A549 treated with CORT108297 at 1 μM for 4 hours (cell line): ENCODE data around the gene LTB. TPM values are rescaled to one million over a fixed set of nuclear protein-coding genes. Genes with fewer than 3 reads are reported as not detected.

Experiments
- total RNA-seq: library from RNA; stranded (reverse); fragments of 200-300 nt; extraction: Qiagen RNA extraction; gene quantifications from 5 replicates; pipeline ENCODE4 v1.2.3, GENCODE V29; 2022

Gene LTB
- 0.22 to 0.38 TPM (median 0.33 TPM) in 5 replicates for total RNA-seq

GRCh38 chr6:31582230-31582643 lies at the start of gene LTB:
Gene LTB (minus strand): TSS chr6:31582424. CDS start chr6:31582417, 7 bp downstream.

GRCh38 chr6:31620586-31621319 lies 38.5 kb upstream of the LTB start, which contains the start of gene PRRC2A:
Gene PRRC2A (plus strand): TSS chr6:31620715. CDS start chr6:31622790, 2,075 bp downstream.

DNA sequence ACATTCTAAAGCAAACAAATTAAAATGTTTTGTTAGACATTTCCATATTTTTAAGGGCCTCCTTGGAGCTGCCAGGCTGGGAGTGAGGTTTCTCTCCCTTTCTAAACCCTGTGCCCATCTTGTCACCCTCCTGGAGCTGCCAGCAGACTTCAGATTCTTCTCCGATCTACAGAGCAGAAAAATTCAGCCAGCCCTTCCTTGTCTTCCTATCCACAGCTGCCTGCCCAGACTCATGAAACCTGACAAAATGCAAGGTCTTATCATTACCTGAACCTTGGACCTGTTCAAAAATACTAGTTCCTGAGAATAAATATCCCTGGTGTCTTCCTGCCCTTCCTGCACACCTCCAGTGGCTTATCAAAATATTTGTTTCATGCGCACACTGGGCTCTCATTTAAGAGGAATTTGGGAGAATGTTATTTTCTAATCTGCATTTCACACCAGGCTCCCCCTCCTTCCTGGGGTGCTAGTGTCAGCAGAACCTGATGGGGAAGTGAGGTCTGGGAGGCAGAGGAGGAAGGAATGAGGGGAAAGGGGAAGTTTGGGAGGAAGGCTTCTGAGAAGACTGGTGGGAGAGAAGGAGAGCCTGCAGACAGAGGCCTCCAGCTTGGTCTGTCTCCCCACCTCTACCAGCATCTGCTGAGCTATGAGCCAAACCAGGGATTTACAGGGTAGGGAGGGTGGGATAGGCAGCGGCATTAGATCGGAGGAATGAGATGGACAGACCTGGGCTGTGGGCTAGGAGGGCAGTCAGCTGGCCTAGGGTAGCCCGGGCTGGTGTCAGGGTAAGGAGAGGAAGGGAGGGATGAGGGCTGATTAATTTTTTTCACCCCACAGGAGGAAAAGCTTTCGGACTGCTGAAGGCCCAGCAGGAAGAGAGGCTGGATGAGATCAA lies 32.7 kb upstream of the LTB start, which contains the start of gene AIF1:
Gene AIF1 (plus strand): TSS at position 551 of the 895 bp plus-strand sequence. CDS start 96 bp downstream, at position 647.

GRCh38 chr6:31586008-31586407 lies 3.8 kb upstream of the LTB start, which contains the start of gene LST1:
Gene LST1 (plus strand): TSS chr6:31586277. CDS start chr6:31587300, 1,023 bp downstream.

GRCh38 chr6:31575335-31575901 lies 6.8 kb downstream of the LTB start, which contains the start of gene TNF:
Gene TNF (plus strand): TSS chr6:31575565. CDS start chr6:31575742, 177 bp downstream.

GRCh38 chr6:31572041-31572911 lies 9.9 kb downstream of the LTB start, which contains the start of gene LTA:
Gene LTA (plus strand): TSS chr6:31572289. CDS start chr6:31572743, 454 bp downstream.

DNA sequence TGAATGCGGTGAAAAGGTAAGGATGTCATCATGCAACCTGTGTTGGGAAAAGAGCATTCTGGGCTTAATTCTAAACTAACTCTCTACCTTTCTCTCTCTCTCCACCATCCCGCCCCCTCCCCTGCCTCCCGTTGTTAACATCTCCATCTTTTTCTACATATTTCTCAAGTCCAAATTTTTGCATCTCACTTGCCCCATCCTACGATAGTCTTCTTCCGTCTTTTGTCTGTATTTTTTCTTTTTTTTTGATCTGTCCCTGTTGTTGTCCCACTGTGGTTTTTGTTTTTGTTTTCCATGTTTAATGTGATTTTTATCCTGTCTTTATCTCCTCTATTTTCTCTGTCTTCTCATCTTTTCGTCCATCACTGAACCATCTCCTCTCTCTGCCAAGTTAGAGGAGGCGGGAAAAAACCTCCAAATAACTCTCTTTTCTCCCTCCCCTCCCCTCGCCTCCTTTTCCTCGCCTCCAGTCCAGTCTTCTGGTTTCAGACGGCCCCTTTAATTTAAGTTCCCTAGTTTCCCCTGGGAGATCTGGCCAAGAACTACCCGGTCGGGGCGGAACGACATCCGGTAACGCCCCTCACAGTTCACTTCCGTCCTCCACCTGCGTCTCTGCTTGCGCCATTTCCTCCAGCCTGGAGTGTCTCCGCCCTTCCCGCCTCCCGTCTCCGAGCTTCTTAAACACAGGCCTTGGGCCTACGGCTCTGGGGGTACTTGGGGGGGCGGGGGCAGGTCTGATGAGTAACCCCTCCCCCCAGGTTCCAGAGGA lies 35.1 kb downstream of the LTB start, which contains the start of gene NFKBIL1:
Gene NFKBIL1 (plus strand): TSS at position 651 of the 769 bp plus-strand sequence. CDS start 87 bp downstream, at position 738.

GRCh38 chr6:31546339-31546957 lies 35.8 kb downstream of the LTB start, which contains the start of gene ATP6V1G2:
Gene ATP6V1G2 (minus strand): TSS chr6:31546608. CDS start chr6:31546559, 49 bp downstream.

DNA sequence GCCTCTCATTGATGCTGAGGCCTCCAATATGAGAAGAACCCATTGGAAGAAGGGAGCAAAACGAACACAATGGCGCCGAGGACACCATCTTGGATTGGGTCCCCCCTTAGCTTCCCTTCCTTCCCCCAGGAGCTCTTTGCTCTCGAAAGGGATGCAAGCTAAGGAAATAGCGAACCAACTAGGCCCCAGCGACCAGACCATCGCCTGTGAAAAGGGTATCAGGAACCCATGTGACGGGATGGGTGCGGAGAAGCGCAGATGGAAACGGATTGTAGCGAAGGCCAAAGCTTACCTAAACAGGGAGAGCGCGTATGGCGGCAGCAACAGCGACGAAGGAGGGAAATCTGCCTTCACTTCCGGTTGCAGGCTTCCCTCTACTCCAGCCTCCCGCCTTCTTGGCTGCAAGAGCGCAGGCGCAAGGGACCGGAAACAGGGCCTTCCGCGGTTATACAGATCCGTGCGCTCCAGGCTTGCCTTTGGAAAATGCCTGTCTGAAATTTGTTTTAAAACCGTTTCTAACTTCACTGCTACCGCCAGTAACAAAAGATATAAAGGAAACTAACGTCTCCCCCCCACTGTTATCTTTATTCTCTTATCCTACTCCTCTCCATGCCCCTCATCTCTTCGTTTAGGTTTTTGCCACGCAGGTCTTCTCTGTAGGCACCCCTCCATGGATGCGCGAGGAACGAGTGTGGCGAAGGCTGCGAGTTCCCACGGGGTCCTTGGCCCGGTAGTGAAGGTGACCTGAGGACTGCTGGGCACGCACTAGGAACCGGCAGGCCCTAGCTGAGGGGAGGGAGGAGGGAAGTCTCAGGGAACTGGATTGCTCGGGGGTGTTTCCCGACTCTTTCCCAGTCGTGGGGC lies 40.3 kb downstream of the LTB start, which contains the start of gene DDX39B:
Gene DDX39B (minus strand): TSS at position 346 of the 864 bp plus-strand sequence. CDS start 1,471 bp downstream, outside the sequence.

Other genes with a start within 250 kb of the LTB start
- gene HLA-B, start 225.2 kb downstream of the LTB start, total RNA-seq, result 17.7 to 37.5 TPM (median 29.0 TPM) in 5 replicates
- gene MICA, start 178.8 kb downstream of the LTB start, total RNA-seq, result 26.1 to 29.0 TPM (median 27.9 TPM) in 5 replicates
- 7.0 to 9.3 TPM (median 7.4 TPM) in 5 replicates for gene MICB, start 84.3 kb downstream of the LTB start, total RNA-seq
- gene MCCD1, start 53.5 kb downstream of the LTB start, total RNA-seq, result not detected in 5 replicates
- gene DDX39B, start 40.4 kb downstream of the LTB start, total RNA-seq, result 321 to 413 TPM (median 373 TPM) in 5 replicates
- gene ATP6V1G2, start 35.8 kb downstream of the LTB start, total RNA-seq, result 0.54 to 1.1 TPM (median 0.67 TPM) in 5 replicates
- gene NFKBIL1, start 34.8 kb downstream of the LTB start, total RNA-seq, result 9.2 to 12.4 TPM (median 11.8 TPM) in 5 replicates
- gene LTA, start 10.1 kb downstream of the LTB start, total RNA-seq, result 0.11 to 0.23 TPM in 2 of 5 replicates, not detected in the others
- 0.06 to 0.36 TPM (median 0.09 TPM) in 4 of 5 replicates, not detected in the other for gene TNF, start 6.9 kb downstream of the LTB start, total RNA-seq
- 0.46 to 0.73 TPM in 2 of 5 replicates, not detected in the others for gene LST1, start 3.9 kb upstream of the LTB start, total RNA-seq
- not detected in 5 replicates for gene NCR3, start 10.6 kb upstream of the LTB start, total RNA-seq
- not detected in 5 replicates for gene AIF1, start 32.8 kb upstream of the LTB start, total RNA-seq
- 69.6 to 93.6 TPM (median 87.5 TPM) in 5 replicates for gene PRRC2A, start 38.3 kb upstream of the LTB start, total RNA-seq
- 114 to 156 TPM (median 146 TPM) in 5 replicates for gene BAG6, start 70.2 kb upstream of the LTB start, total RNA-seq
- 2.9 to 4.1 TPM (median 3.0 TPM) in 5 replicates for gene APOM, start 73.5 kb upstream of the LTB start, total RNA-seq
- 10.3 to 13.2 TPM (median 12.6 TPM) in 5 replicates for gene C6orf47, start 78.4 kb upstream of the LTB start, total RNA-seq
- 10.8 to 12.2 TPM (median 11.7 TPM) in 5 replicates for gene GPANK1, start 82.6 kb upstream of the LTB start, total RNA-seq
- gene CSNK2B, start 83.7 kb upstream of the LTB start, total RNA-seq, result 165 to 184 TPM (median 170 TPM) in 5 replicates
- gene LY6G5B, start 87.6 kb upstream of the LTB start, total RNA-seq, result 3.8 to 5.0 TPM (median 4.3 TPM) in 5 replicates
- gene LY6G5C, start 98.6 kb upstream of the LTB start, total RNA-seq, result 1.1 to 2.0 TPM (median 1.6 TPM) in 5 replicates
- gene ABHD16A, start 120.9 kb upstream of the LTB start, total RNA-seq, result 16.5 to 20.4 TPM (median 19.3 TPM) in 5 replicates
- gene LY6G6F, start 124.4 kb upstream of the LTB start, total RNA-seq, result not detected in 5 replicates
- not detected in 5 replicates for gene LY6G6D, start 132.9 kb upstream of the LTB start, total RNA-seq
- gene LY6G6C, start 139.3 kb upstream of the LTB start, total RNA-seq, result 0.09 to 0.12 TPM (median 0.10 TPM) in 3 of 5 replicates, not detected in the others
- not detected in 5 replicates for gene MPIG6B, start 140.9 kb upstream of the LTB start, total RNA-seq
- gene DDAH2, start 146.9 kb upstream of the LTB start, total RNA-seq, result 28.8 to 35.0 TPM (median 32.1 TPM) in 5 replicates
- 497 to 519 TPM (median 513 TPM) in 5 replicates for gene CLIC1, start 154.1 kb upstream of the LTB start, total RNA-seq
- 11.5 to 15.5 TPM (median 14.0 TPM) in 5 replicates for gene MSH5, start 157.6 kb upstream of the LTB start, total RNA-seq
- gene SAPCD1, start 180.2 kb upstream of the LTB start, total RNA-seq, result 2.7 to 4.9 TPM (median 4.1 TPM) in 5 replicates
- 1.5 to 2.0 TPM (median 1.8 TPM) in 5 replicates for gene VWA7, start 194.9 kb upstream of the LTB start, total RNA-seq
- gene VARS1, start 213.3 kb upstream of the LTB start, total RNA-seq, result 47.0 to 60.8 TPM (median 59.2 TPM) in 5 replicates
- 48.5 to 67.7 TPM (median 60.4 TPM) in 5 replicates for gene LSM2, start 224.5 kb upstream of the LTB start, total RNA-seq
- 1.5 to 2.2 TPM (median 1.8 TPM) in 5 replicates for gene HSPA1L, start 232.9 kb upstream of the LTB start, total RNA-seq
- gene HSPA1A, start 233.1 kb upstream of the LTB start, total RNA-seq, result 250 to 374 TPM (median 304 TPM) in 5 replicates
- 191 to 290 TPM (median 231 TPM) in 5 replicates for gene HSPA1B, start 245.3 kb upstream of the LTB start, total RNA-seq